Effector memory CD4-positive, alpha-beta T cell (primary cell): ENCODE measurements around the gene IGHMBP2.
A peak's percentile ranks its signal among the peaks of the same experiment; 100 is the strongest.

ENCODE experiments used
- DNase-seq, 3 donors: peaks; one replicate each; pipeline ENCODE4 v3.0.0-alpha.2; 2020
- H3K27ac ChIP-seq: 2 replicates; pipeline ENCODE4 v1.7.0; 2013; ENCODE audit warnings: mild to moderate bottlenecking, low read length, moderate library complexity; ENCODE audit not compliant: insufficient read depth, poor library complexity, severe bottlenecking
- H3K27me3 ChIP-seq: replicated peaks from 2 replicates; pipeline ENCODE4 v1.7.0; 2013; ENCODE audit warnings: mild to moderate bottlenecking, low read length; ENCODE audit not compliant: insufficient read depth, control insufficient read depth, poor library complexity, severe bottlenecking
- H3K36me3 ChIP-seq: 2 replicates; pipeline ENCODE4 v1.7.0; 2013; ENCODE audit warnings: mild to moderate bottlenecking, low read length, moderate library complexity; ENCODE audit not compliant: control insufficient read depth, insufficient read depth
- H3K4me1 ChIP-seq: 2 replicates; pipeline ENCODE4 v1.7.0; 2013; ENCODE audit warnings: low read length, mild to moderate bottlenecking; ENCODE audit not compliant: control insufficient read depth, insufficient read depth, poor library complexity, severe bottlenecking
- H3K4me3 ChIP-seq: 2 replicates; pipeline ENCODE4 v1.7.0; 2013; ENCODE audit warnings: low read length, low read depth, mild to moderate bottlenecking; ENCODE audit not compliant: insufficient read depth, poor library complexity, severe bottlenecking
- H3K9me3 ChIP-seq: 2 replicates; pipeline ENCODE4 v1.7.0; 2013; ENCODE audit warnings: mild to moderate bottlenecking, low read length, moderate library complexity; ENCODE audit not compliant: control insufficient read depth

Gene IGHMBP2

GRCh38 chr11:68950270-68950669 lies 46.6 kb downstream of the IGHMBP2 start:
- no peak overlapping the region for H3K4me3 ChIP-seq
- H3K9me3 ChIP-seq: no peaks in the 10 kb centered on the region
- no peak overlapping the region for H3K27ac ChIP-seq
- no peaks in the 10 kb centered on the region for H3K27me3 ChIP-seq
- no peaks in the 10 kb centered on the region for H3K4me1 ChIP-seq
- no peak for DNase-seq
- no peaks in the 10 kb centered on the region for H3K36me3 ChIP-seq

- H3K27me3 ChIP-seq: no peaks in the 10 kb centered on the region
- no peaks in the 10 kb centered on the region for H3K36me3 ChIP-seq
- no peaks in the 10 kb centered on the region for H3K4me1 ChIP-seq
- no peak overlapping the region for H3K27ac ChIP-seq
- DNase-seq: no peak
- no peaks in the 10 kb centered on the region for H3K9me3 ChIP-seq
- no peak overlapping the region for H3K4me3 ChIP-seq
Observed at GRCh38 chr11:68950762-68951161, 47.1 kb downstream of the IGHMBP2 start.

- Histone ChIP-seq H3K27ac (no peak overlapping the region), H3K9me3 (no peaks in the 10 kb centered on the region), H3K36me3 (no peaks in the 10 kb centered on the region), H3K27me3 (no peaks in the 10 kb centered on the region), H3K4me1 (peaks cover 9% of the 10 kb centered on the region), H3K4me3 (no peak overlapping the region)
- DNase-seq: no peak
Observed at GRCh38 chr11:68954836-68955606, 51.3 kb downstream of the IGHMBP2 start.

- no peaks in the 10 kb centered on the region for H3K36me3 ChIP-seq
- DNase-seq: no peak
- H3K27me3 ChIP-seq: no peaks in the 10 kb centered on the region
- H3K27ac ChIP-seq: no peak overlapping the region
- H3K9me3 ChIP-seq: no peaks in the 10 kb centered on the region
- H3K4me1 ChIP-seq: peaks cover 9% of the 10 kb centered on the region
- no peak overlapping the region for H3K4me3 ChIP-seq
Observed at GRCh38 chr11:68955607-68955958, 51.9 kb downstream of the IGHMBP2 start.

GRCh38 chr11:68956142-68956541 lies 52.5 kb downstream of the IGHMBP2 start:
- no peak overlapping the region for H3K4me3 ChIP-seq

GRCh38 chr11:68956547-68957254 lies 53.0 kb downstream of the IGHMBP2 start:
- H3K4me3 ChIP-seq: no peak overlapping the region
- H3K36me3 ChIP-seq: no peaks in the 10 kb centered on the region
- H3K27ac ChIP-seq: no peak overlapping the region

More at GRCh38 chr11:68956142-68956541, 52.5 kb downstream of the IGHMBP2 start:
- Histone ChIP-seq H3K4me1 (peaks cover 9% of the 10 kb centered on the region), H3K27me3 (no peaks in the 10 kb centered on the region), H3K9me3 (no peaks in the 10 kb centered on the region), H3K27ac (no peak overlapping the region), H3K36me3 (no peaks in the 10 kb centered on the region)
- DNase-seq: peak in 2 of 3 donors; percentile 16 to 17

GRCh38 chr11:68958211-68958610 lies 54.5 kb downstream of the IGHMBP2 start:
- DNase-seq: no peak
- Histone ChIP-seq H3K4me1 (peaks cover 9% of the 10 kb centered on the region), H3K27ac (no peak overlapping the region), H3K9me3 (no peaks in the 10 kb centered on the region), H3K27me3 (no peaks in the 10 kb centered on the region), H3K36me3 (no peaks in the 10 kb centered on the region), H3K4me3 (no peak overlapping the region)

More at GRCh38 chr11:68956547-68957254, 53.0 kb downstream of the IGHMBP2 start:
- Histone ChIP-seq H3K9me3 (no peaks in the 10 kb centered on the region), H3K4me1 (peaks cover 9% of the 10 kb centered on the region), H3K27me3 (no peaks in the 10 kb centered on the region)
- no peak for DNase-seq

- Histone ChIP-seq H3K4me1 (peaks cover 18% of the 10 kb centered on the region), H3K9me3 (no peaks in the 10 kb centered on the region), H3K4me3 (no peak overlapping the region), H3K27ac (no peak overlapping the region), H3K36me3 (no peaks in the 10 kb centered on the region), H3K27me3 (no peaks in the 10 kb centered on the region)
- no peak for DNase-seq
Observed at GRCh38 chr11:68959465-68960293, 56.0 kb downstream of the IGHMBP2 start.

- H3K4me1 ChIP-seq: peaks cover 18% of the 10 kb centered on the region
- no peaks in the 10 kb centered on the region for H3K27me3 ChIP-seq
- no peaks in the 10 kb centered on the region for H3K9me3 ChIP-seq
- H3K4me3 ChIP-seq: no peak overlapping the region
- no peaks in the 10 kb centered on the region for H3K36me3 ChIP-seq
- H3K27ac ChIP-seq: no peak overlapping the region
- no peak for DNase-seq
Observed at GRCh38 chr11:68960294-68961071, 56.8 kb downstream of the IGHMBP2 start.
